HG03460 (cell line): ENCODE measurements around the gene FFAR1.

Experiments
- ATAC-seq: cut with Tn5 transposase; IDR thresholded peaks from one replicate; pipeline ENCODE4 v1.9.1; 2021; ENCODE audit not compliant: unreplicated experiment

Gene FFAR1

GRCh38 chr19:35347171-35347929 lies at the start of gene FFAR1:
FFAR1 (plus strand) TSS chr19:35347902; CDS start chr19:35351552, 3,650 bp downstream.
- ATAC-seq = peak; percentile 52

- no peak for ATAC-seq
These were observed 49.8 kb upstream of the FFAR1 start for GRCh38 chr19:35297922-35298321.

- no peak for ATAC-seq
These were observed 49.1 kb upstream of the FFAR1 start for GRCh38 chr19:35298561-35298972.

GRCh38 chr19:35299523-35300338 lies 48.0 kb upstream of the FFAR1 start:
- ATAC-seq = no peak

GRCh38 chr19:35300339-35300649 lies 47.4 kb upstream of the FFAR1 start:
- no peak for ATAC-seq

GRCh38 chr19:35301961-35302360 lies 45.7 kb upstream of the FFAR1 start:
- no peak for ATAC-seq

- ATAC-seq = no peak
These were observed 45.3 kb upstream of the FFAR1 start for GRCh38 chr19:35302446-35302845.

- ATAC-seq = no peak
These were observed 44.3 kb upstream of the FFAR1 start for GRCh38 chr19:35303357-35303915.

GRCh38 chr19:35304036-35304435 lies 43.7 kb upstream of the FFAR1 start:
- no peak for ATAC-seq

- no peak for ATAC-seq
These were observed 42.5 kb upstream of the FFAR1 start for GRCh38 chr19:35305181-35305580.

GRCh38 chr19:35306473-35307246 lies 41.0 kb upstream of the FFAR1 start:
- ATAC-seq = no peak

- no peak for ATAC-seq
These were observed 39.8 kb upstream of the FFAR1 start for GRCh38 chr19:35307931-35308330.

- no peak for ATAC-seq
These were observed 38.8 kb upstream of the FFAR1 start for GRCh38 chr19:35308910-35309309.

GRCh38 chr19:35309481-35310279 lies 38.0 kb upstream of the FFAR1 start:
- no peak for ATAC-seq

- no peak for ATAC-seq
These were observed 37.4 kb upstream of the FFAR1 start for GRCh38 chr19:35310331-35310730.

GRCh38 chr19:35310811-35311465 lies 36.8 kb upstream of the FFAR1 start:
- no peak for ATAC-seq

- no peak for ATAC-seq
These were observed 35.6 kb upstream of the FFAR1 start for GRCh38 chr19:35311901-35312665.

GRCh38 chr19:35313587-35313986 lies 34.1 kb upstream of the FFAR1 start:
- ATAC-seq = no peak

- ATAC-seq = no peak
These were observed 33.7 kb upstream of the FFAR1 start for GRCh38 chr19:35314031-35314430.
